Hepatocyte (in vitro differentiated cells): Measurements from ENCODE around the gene ZNF614. TPM values are rescaled to one million over a fixed set of nuclear protein-coding genes. Genes with fewer than 3 reads are reported as not detected.

Experiments used
- DNase-seq: peaks from one replicate; pipeline ENCODE4 v3.0.0-alpha.2; 2016; ENCODE audit warnings: low spot score
- H2AFZ ChIP-seq: fragments of 200-600 bp; sonication (generic); 2 replicates; pipeline ENCODE4 v1.6.0; 2016; ENCODE audit warnings: antibody characterized with exemption, mild to moderate bottlenecking
- H3K27ac ChIP-seq: fragments of 200-600 bp; sonication (generic); 2 replicates; pipeline ENCODE4 v1.5.1; 2016; ENCODE audit warnings: mild to moderate bottlenecking
- H3K27me3 ChIP-seq: fragments of 200-600 bp; sonication (generic); 2 replicates; pipeline ENCODE4 v1.6.1; 2016
- H3K36me3 ChIP-seq: fragments of 200-600 bp; sonication (generic); replicated peaks from 2 replicates; pipeline ENCODE4 v1.5.1; 2016; ENCODE audit warnings: low read depth; ENCODE audit not compliant: insufficient read depth
- H3K4me1 ChIP-seq: fragments of 200-600 bp; sonication (generic); 2 replicates; pipeline ENCODE4 v1.5.1; 2016; ENCODE audit warnings: mild to moderate bottlenecking, moderate library complexity; ENCODE audit not compliant: insufficient read depth
- H3K4me2 ChIP-seq: fragments of 200-600 bp; sonication (generic); 2 replicates; pipeline ENCODE4 v1.6.0; 2016
- H3K4me3 ChIP-seq: fragments of 200-600 bp; sonication (generic); 2 replicates; pipeline ENCODE4 v1.5.1; 2016; ENCODE audit warnings: mild to moderate bottlenecking
- H3K79me2 ChIP-seq: fragments of 200-600 bp; sonication (generic); 2 replicates; pipeline ENCODE4 v1.6.0; 2017; ENCODE audit warnings: mild to moderate bottlenecking
- H3K9me2 ChIP-seq: fragments of 200-600 bp; sonication (generic); replicated peaks from 2 replicates; pipeline ENCODE4 v1.6.0; 2017; ENCODE audit warnings: mild to moderate bottlenecking; ENCODE audit not compliant: insufficient read depth
- H3K9me3 ChIP-seq: fragments of 200-600 bp; sonication (generic); 2 replicates; pipeline ENCODE4 v1.5.1; 2016; ENCODE audit warnings: low read depth, mild to moderate bottlenecking
- H4K20me1 ChIP-seq: fragments of 200-600 bp; sonication (generic); 2 replicates; pipeline ENCODE4 v1.6.0; 2016; ENCODE audit warnings: mild to moderate bottlenecking; ENCODE audit not compliant: insufficient read depth, poor library complexity, severe bottlenecking
- CTCF ChIP-seq: fragments of 200-600 bp; sonication (generic); IDR thresholded peaks from 2 replicates; pipeline ENCODE4 v1.5.1; 2016; ENCODE audit warnings: antibody characterized with exemption, mild to moderate bottlenecking; ENCODE audit not compliant: poor library complexity
- EZH2 ChIP-seq: fragments of 200-600 bp; sonication (generic); IDR thresholded peaks from 2 replicates; pipeline ENCODE4 v1.6.1; 2016; ENCODE audit warnings: antibody characterized with exemption, mild to moderate bottlenecking, borderline replicate concordance
- EZH2phosphoT487 ChIP-seq: fragments of 200-600 bp; sonication (generic); IDR thresholded peaks from one replicate; pipeline ENCODE4 v1.6.1; 2018; ENCODE audit warnings: antibody characterized with exemption, mild to moderate bottlenecking, low read depth, moderate library complexity; ENCODE audit not compliant: unreplicated experiment, severe bottlenecking
- WGBS: methylation state at CpG from one replicate; pipeline ENCODE4 v1.1.6; 2016; ENCODE audit warnings: low lambda C conversion rate; ENCODE audit errors: missing lambda C conversion rate; 5-methylcytosine and 5-hydroxymethylcytosine counted together
- polyA plus RNA-seq: library from polyadenylated mRNA; unstranded; fragments of >200 nt; fragmentation: Nextera tagmentation; extraction: Ambion mirVana; gene quantifications from 2 replicates; pipeline ENCODE4 v1.2.1, GENCODE V29; 2016
- total RNA-seq: library from RNA; depleted of rRNA; stranded (reverse); fragments of >200 nt; gene quantifications from 2 replicates; pipeline ENCODE4 v1.2.3, GENCODE V29; 2014

The ZNF614 gene
- total and polyA plus RNA-seq, 2 experiments from 2014 or later: 5.5 to 10.7 TPM

DNA sequence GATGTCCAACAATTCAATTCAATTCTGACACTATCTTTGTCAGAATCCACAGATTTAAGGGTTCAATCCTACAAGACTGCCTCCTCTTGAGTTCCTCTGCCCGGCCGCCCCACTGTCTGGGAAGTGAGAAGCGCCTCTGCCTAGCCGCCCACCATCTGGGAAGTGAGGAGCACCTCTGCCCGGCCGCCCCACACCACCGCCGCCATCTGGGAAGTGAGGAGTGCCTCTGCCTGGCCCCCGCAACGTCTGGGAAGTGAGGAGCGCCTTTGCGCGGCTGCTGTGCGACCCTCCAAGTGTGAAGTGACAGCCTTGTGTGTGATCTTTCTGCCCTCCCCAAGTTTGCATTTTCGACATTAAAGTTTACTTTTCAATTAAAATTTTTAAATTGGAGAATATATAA, 6.0 kb downstream of the ZNF614 start:
- 98% methylated on average over 15 of the region's 15 CpGs for WGBS

DNA sequence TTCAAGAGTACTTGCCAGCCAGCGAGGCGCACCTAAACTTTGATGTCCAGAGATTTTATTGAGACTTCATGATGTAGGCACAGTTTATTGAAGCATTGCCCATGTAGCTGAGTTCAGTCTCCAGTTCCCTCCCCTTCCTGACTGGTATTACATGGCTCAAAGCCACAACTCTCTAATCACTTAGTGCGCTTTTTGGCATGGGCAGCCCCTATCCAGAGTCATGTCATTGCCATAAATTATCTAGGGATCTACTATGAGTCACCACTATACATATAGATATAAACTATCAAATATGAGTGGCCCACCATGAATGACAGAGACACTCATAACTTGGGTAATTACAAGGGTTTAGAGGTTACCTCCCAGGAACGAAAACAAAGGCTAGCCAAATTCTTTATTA, 7.7 kb downstream of the ZNF614 start:
- Histone ChIP-seq H3K79me2 (peaks cover 17% of the 10 kb centered on the region), H2AFZ (no peak overlapping the region), H3K4me3 (no peak overlapping the region), H3K27ac (no peak overlapping the region), H4K20me1 (no peaks in the 10 kb centered on the region), H3K9me2 (no peaks in the 10 kb centered on the region), H3K4me1 (no peaks in the 10 kb centered on the region), H3K36me3 (peaks cover 22% of the 10 kb centered on the region), H3K9me3 (peaks cover 79% of the 10 kb centered on the region), H3K27me3 (no peaks in the 10 kb centered on the region), H3K4me2 (no peak overlapping the region)
- DNase-seq: no peak
- WGBS: 94% methylated on average over 4 of the region's 4 CpGs
- TF ChIP-seq CTCF: no peak
- TF ChIP-seq EZH2: no peak
- no peak for TF ChIP-seq EZH2phosphoT487

More for the DNA sequence above, 6.0 kb downstream of the ZNF614 start:
- H3K27me3 ChIP-seq: no peaks in the 10 kb centered on the region
- no peak overlapping the region for H2AFZ ChIP-seq
- no peaks in the 10 kb centered on the region for H3K9me2 ChIP-seq
- no peak overlapping the region for H3K27ac ChIP-seq
- H3K4me1 ChIP-seq: peaks cover 6% of the 10 kb centered on the region
- H3K9me3 ChIP-seq: peaks cover 63% of the 10 kb centered on the region
- no peaks in the 10 kb centered on the region for H4K20me1 ChIP-seq
- H3K36me3 ChIP-seq: peaks cover 9% of the 10 kb centered on the region
- H3K79me2 ChIP-seq: peaks cover 33% of the 10 kb centered on the region
- TF ChIP-seq EZH2phosphoT487 (no peak), EZH2 (no peak), CTCF (no peak)
- no peak overlapping the region for H3K4me2 ChIP-seq
- no peak for DNase-seq
- no peak overlapping the region for H3K4me3 ChIP-seq

DNA sequence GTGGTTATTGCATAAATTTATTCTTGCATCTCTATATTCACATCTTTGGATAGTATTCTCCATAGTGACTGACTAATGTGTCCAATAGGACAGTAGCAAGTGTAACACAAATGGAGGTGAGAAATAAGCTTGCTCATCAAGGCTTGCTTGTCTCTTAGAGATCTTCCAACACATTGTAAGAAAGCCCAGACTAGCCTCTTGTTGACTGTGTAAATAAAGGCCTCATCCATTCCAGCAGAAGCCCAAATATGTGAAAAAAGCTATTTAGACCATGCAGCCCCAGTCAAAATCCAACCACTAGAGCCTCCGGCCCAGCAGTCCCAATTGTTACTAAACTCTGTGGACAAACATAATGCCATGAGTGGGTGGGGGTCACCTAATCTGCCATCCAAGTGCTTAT, 17.5 kb downstream of the ZNF614 start:
- H3K4me1 ChIP-seq: peaks cover 6% of the 10 kb centered on the region
- no peak overlapping the region for H3K4me3 ChIP-seq
- WGBS: 91% methylated on average over 1 of the region's 1 CpG
- no peaks in the 10 kb centered on the region for H4K20me1 ChIP-seq
- H3K27ac ChIP-seq: no peak overlapping the region
- no peak overlapping the region for H3K4me2 ChIP-seq
- TF ChIP-seq CTCF: no peak
- no peak for TF ChIP-seq EZH2phosphoT487
- TF ChIP-seq EZH2: no peak
- H3K36me3 ChIP-seq: no peaks in the 10 kb centered on the region
- peaks cover 23% of the 10 kb centered on the region for H3K79me2 ChIP-seq
- no peaks in the 10 kb centered on the region for H3K9me2 ChIP-seq
- no peaks in the 10 kb centered on the region for H3K27me3 ChIP-seq
- peaks cover 6% of the 10 kb centered on the region for H3K9me3 ChIP-seq
- DNase-seq: no peak
- no peak overlapping the region for H2AFZ ChIP-seq
